Measurements from ENCODE around the gene LORICRIN. TPM values are rescaled to one million over a fixed set of nuclear protein-coding genes. Genes with fewer than 3 reads are reported as not detected.
A peak's percentile ranks its signal among the peaks of the same experiment; 100 is the strongest.
"Not testable (repeated sequence)": the region's sequence is repeated elsewhere in the genome, so short reads cannot be mapped to it uniquely, and the experiment has no call there.

Gene LORICRIN
- total RNA-seq, 2 donors from 2014 or later = not detected

GRCh38 chr1:153228491-153228890 lies 31.0 kb upstream of the LORICRIN start:
- H3K4me3 Mint-ChIP-seq = no peak overlapping the region
- Histone ChIP-seq H3K4me3 (ENCODE audit: low read length) (no peak overlapping the region), H3K9ac (ENCODE audit: extremely low read depth, low read length, poor library complexity, severe bottlenecking) (no peak overlapping the region), H3K4me1 (ENCODE audit: control insufficient read depth, insufficient read depth, low read length) (no peaks in the 10 kb centered on the region), H3K27me3 (ENCODE audit: control insufficient read depth, insufficient read depth, low read length, poor library complexity, severe bottlenecking) (no peaks in the 10 kb centered on the region), H3K27ac (ENCODE audit: low read depth, low read length) (no peak overlapping the region), H3K36me3 (ENCODE audit: control insufficient read depth, insufficient read depth, low read length) (no peaks in the 10 kb centered on the region), H3K9me3 (ENCODE audit: control insufficient read depth, low read length) (no peaks in the 10 kb centered on the region)
- no peak for DNase-seq
- no peak overlapping the region for H3K27ac Mint-ChIP-seq
- H3K27me3 Mint-ChIP-seq (ENCODE audit: insufficient read depth) = peaks cover 7% of the 10 kb centered on the region
- no peaks in the 10 kb centered on the region for H3K9me3 Mint-ChIP-seq
- H3K4me1 Mint-ChIP-seq = no peaks in the 10 kb centered on the region
- H3K36me3 Mint-ChIP-seq (ENCODE audit: low read depth) = no peaks in the 10 kb centered on the region
- TF ChIP-seq CTCF (conservative IDR thresholded peaks at IDR 0.05) = no peak
- WGBS, 2 experiments (ENCODE audit: insufficient coverage in 1 of 2, insufficient read length in 1 of 2) = 67 to 96% methylated on average over 1 of the region's 1 CpG

- H3K4me1 ChIP-seq (ENCODE audit: control insufficient read depth, insufficient read depth, low read length); H3K36me3 ChIP-seq (ENCODE audit: control insufficient read depth, insufficient read depth, low read length); H3K4me3 Mint-ChIP-seq; H3K9me3 Mint-ChIP-seq; H3K9ac ChIP-seq (ENCODE audit: extremely low read depth, low read length, poor library complexity, severe bottlenecking); H3K9me3 ChIP-seq (ENCODE audit: control insufficient read depth, low read length); H3K27me3 Mint-ChIP-seq (ENCODE audit: insufficient read depth); H3K36me3 Mint-ChIP-seq (ENCODE audit: low read depth); H3K4me1 Mint-ChIP-seq; H3K27ac Mint-ChIP-seq; H3K27me3 ChIP-seq (ENCODE audit: control insufficient read depth, insufficient read depth, low read length, poor library complexity, severe bottlenecking); H3K4me3 ChIP-seq (ENCODE audit: low read length); H3K27ac ChIP-seq (ENCODE audit: low read depth, low read length): not testable (repeated sequence)
- WGBS, 2 experiments (ENCODE audit: insufficient coverage in 1 of 2, insufficient read length in 1 of 2) = 60 to 63% methylated on average over 4 to 11 of the region's 12 CpGs
- peak; percentile 82 for TF ChIP-seq CTCF (conservative IDR thresholded peaks at IDR 0.05)
- peak; percentile 77 for DNase-seq
These were observed 30.2 kb upstream of the LORICRIN start for GRCh38 chr1:153229076-153229829.

DNA sequence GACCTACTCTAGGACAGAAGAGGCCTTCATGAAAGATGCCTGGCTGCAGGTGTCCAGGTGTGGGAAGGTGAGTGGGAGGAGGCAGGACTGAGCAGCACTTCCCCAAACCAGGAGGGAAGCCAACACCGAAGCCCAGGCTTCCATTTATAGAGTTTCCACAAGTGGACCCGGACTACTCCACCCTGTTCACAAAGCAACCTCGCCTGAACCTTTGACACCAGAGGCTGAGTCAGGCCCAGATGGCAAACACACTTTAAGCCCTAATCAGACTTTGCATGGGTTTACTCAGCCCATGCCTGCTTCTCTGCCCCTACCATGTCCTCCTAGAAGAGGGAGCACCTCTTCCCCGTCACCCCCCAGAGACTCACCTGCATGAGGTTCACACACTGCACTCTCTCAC lies 28.1 kb upstream of the LORICRIN start:
- peaks cover 4% of the 10 kb centered on the region for H3K27me3 Mint-ChIP-seq (ENCODE audit: insufficient read depth)
- H3K36me3 Mint-ChIP-seq (ENCODE audit: low read depth) = no peaks in the 10 kb centered on the region
- no peaks in the 10 kb centered on the region for H3K9me3 ChIP-seq (ENCODE audit: control insufficient read depth, low read length)
- no peak for DNase-seq
- H3K27me3 ChIP-seq (ENCODE audit: control insufficient read depth, insufficient read depth, low read length, poor library complexity, severe bottlenecking) = no peaks in the 10 kb centered on the region
- no peak overlapping the region for H3K4me3 Mint-ChIP-seq
- H3K4me3 ChIP-seq (ENCODE audit: low read length) = no peak overlapping the region
- no peaks in the 10 kb centered on the region for H3K36me3 ChIP-seq (ENCODE audit: control insufficient read depth, insufficient read depth, low read length)
- H3K9me3 Mint-ChIP-seq = no peaks in the 10 kb centered on the region
- WGBS, 2 experiments (ENCODE audit: insufficient coverage in 1 of 2, insufficient read length in 1 of 2) = 91 to 100% methylated on average over 2 to 4 of the region's 4 CpGs
- H3K27ac Mint-ChIP-seq = no peak overlapping the region
- TF ChIP-seq CTCF (conservative IDR thresholded peaks at IDR 0.05) = no peak
- no peak overlapping the region for H3K27ac ChIP-seq (ENCODE audit: low read depth, low read length)
- H3K4me1 Mint-ChIP-seq = peaks cover 6% of the 10 kb centered on the region
- H3K4me1 ChIP-seq (ENCODE audit: control insufficient read depth, insufficient read depth, low read length) = no peaks in the 10 kb centered on the region
- H3K9ac ChIP-seq (ENCODE audit: extremely low read depth, low read length, poor library complexity, severe bottlenecking) = no peak overlapping the region
